Omental fat pad (tissue), 4 donors: ENCODE measurements around the gene PNMT. TPM values are rescaled to one million over a fixed set of nuclear protein-coding genes. Genes with fewer than 3 reads are reported as not detected.

ENCODE experiments used
- ATAC-seq: fragments of 150-250 bp; one replicate; pipeline ENCODE4 v1.9.1; 2016; ENCODE audit warnings: mild to moderate bottlenecking, moderate library complexity; ENCODE audit not compliant: low FRiP score
- DNase-seq: peaks from one replicate; pipeline ENCODE4 v3.0.0-alpha.2; 2019; ENCODE audit warnings: low spot score
- CTCF ChIP-seq, 3 donors: fragments of 450-650 bp; IDR thresholded peaks; one replicate each; pipeline ENCODE4 v1.5.1; 2016 to 2017; ENCODE audit warnings: antibody characterized with exemption in 3 of 3, mild to moderate bottlenecking in 3 of 3, moderate library complexity in 2 of 3
- total RNA-seq, 4 donors: library from RNA; depleted of rRNA; stranded (reverse); fragments of >200 nt; gene quantifications; one replicate each; pipeline ENCODE4 v1.1.0, GENCODE V29; 2016

PNMT gene
- total RNA-seq, 4 donors from 2014 or later: 0.44 to 16.7 (median 1.9) TPM

- DNase-seq (no peak), ATAC-seq (no peak)
- TF ChIP-seq CTCF (IDR thresholded peaks at IDR 0.05): no peak
Measured at GRCh38 chr17:39676198-39676819, 8.1 kb downstream of the PNMT start.

GRCh38 chr17:39677072-39677471 is 8.8 kb downstream of the PNMT start:
- no peak for TF ChIP-seq CTCF (IDR thresholded peaks at IDR 0.05)
- ATAC-seq: no peak
- no peak for DNase-seq

GRCh38 chr17:39677542-39678339 is 9.5 kb downstream of the PNMT start:
- DNase-seq (no peak), ATAC-seq (no peak)
- no peak for TF ChIP-seq CTCF (IDR thresholded peaks at IDR 0.05)

GRCh38 chr17:39678340-39679116 is 10.3 kb downstream of the PNMT start:
- DNase-seq (no peak), ATAC-seq (no peak)
- TF ChIP-seq CTCF (IDR thresholded peaks at IDR 0.05): no peak

GRCh38 chr17:39679521-39680192 is 11.4 kb downstream of the PNMT start:
- ATAC-seq: no peak
- no peak for DNase-seq
- no peak for TF ChIP-seq CTCF (IDR thresholded peaks at IDR 0.05)

GRCh38 chr17:39683295-39683939 is 15.2 kb downstream of the PNMT start:
- DNase-seq (no peak), ATAC-seq (no peak)
- TF ChIP-seq CTCF (IDR thresholded peaks at IDR 0.05): no peak
